Stimulated activated effector memory CD8-positive, alpha-beta T cell treated with anti-CD3 and anti-CD28 coated beads, Interleukin-12 subunit alpha, Interleukin-12 subunit beta, amount 100 ng/mL, for 72 hours (primary cell): ENCODE results near the gene CHEK1.

Source experiments
- ATAC-seq: fragments of 150-1000 bp; cut with Tn5 transposase; 2 replicates; pipeline ENCODE4 v1.10.0; 2021
- DNase-seq, 2 donors: peaks; one replicate each; pipeline ENCODE4 v3.0.0; 2021 to 2022; ENCODE audit warnings: low spot score in 2 of 2
- H3K27ac Mint-ChIP-seq: one replicate; pipeline ENCODE4 v1.8.0; 2022; ENCODE audit warnings: mild to moderate bottlenecking, mixed read lengths
- H3K36me3 Mint-ChIP-seq: one replicate; pipeline ENCODE4 v1.8.0; 2022; ENCODE audit warnings: mild to moderate bottlenecking, mixed read lengths
- H3K4me1 Mint-ChIP-seq: one replicate; pipeline ENCODE4 v1.8.0; 2022; ENCODE audit warnings: mixed read lengths
- H3K4me3 Mint-ChIP-seq: one replicate; pipeline ENCODE4 v1.8.0; 2022; ENCODE audit warnings: mild to moderate bottlenecking, mixed read lengths
- H3K9me3 Mint-ChIP-seq: one replicate; pipeline ENCODE4 v1.8.0; 2022; ENCODE audit warnings: mixed read lengths

The CHEK1 gene

DNA sequence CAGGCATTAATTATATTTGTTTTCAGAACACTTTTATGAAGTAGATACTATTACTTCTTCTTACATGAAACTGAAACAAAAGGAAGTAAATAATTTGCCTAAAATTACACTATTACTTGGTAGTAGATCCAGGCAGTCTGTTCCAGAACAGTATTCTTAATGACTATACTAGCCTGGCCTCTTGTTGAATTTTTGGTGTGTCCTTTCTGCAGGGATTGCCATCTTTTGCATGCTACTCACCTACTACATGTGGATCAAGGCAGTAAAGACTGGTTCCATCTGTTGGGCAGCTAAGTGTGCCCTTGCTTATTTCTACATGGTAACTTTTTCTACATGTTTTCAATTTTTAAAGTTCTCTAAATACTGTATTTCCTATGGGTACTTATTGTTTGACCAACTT lies 19.5 kb upstream of the CHEK1 start:
- peaks cover 100% of the 10 kb centered on the region for H3K36me3 Mint-ChIP-seq
- peak overlapping the region; percentile 43 for H3K27ac Mint-ChIP-seq
- H3K9me3 Mint-ChIP-seq: no peaks in the 10 kb centered on the region
- no peak overlapping the region for H3K4me3 Mint-ChIP-seq
- H3K4me1 Mint-ChIP-seq: no peaks in the 10 kb centered on the region
- DNase-seq: no peak
- no peak for ATAC-seq

DNA sequence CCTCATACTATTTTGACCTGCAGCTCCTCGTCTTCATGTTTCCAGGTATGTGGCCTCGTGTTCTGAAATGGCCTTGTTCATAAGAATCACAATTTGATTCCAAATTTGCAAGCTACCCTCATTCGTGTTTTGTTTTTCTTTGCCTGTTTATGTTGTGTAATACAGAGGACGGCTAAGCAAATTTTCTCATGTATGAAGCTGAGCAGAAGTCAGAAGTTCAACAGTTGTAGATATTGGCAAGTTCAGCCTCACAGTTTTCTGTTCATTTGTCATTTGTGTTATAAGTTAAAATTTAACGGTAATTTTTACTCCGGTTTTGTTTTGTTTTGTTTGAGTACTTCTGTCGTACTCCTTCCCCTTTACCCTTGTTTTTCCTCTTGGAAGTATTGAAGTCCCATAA lies 15.4 kb upstream of the CHEK1 start:
- H3K4me3 Mint-ChIP-seq: no peak overlapping the region
- no peak overlapping the region for H3K27ac Mint-ChIP-seq
- DNase-seq (no peak), ATAC-seq (no peak)
- peaks cover 100% of the 10 kb centered on the region for H3K36me3 Mint-ChIP-seq
- H3K4me1 Mint-ChIP-seq: peaks cover 4% of the 10 kb centered on the region
- H3K9me3 Mint-ChIP-seq: no peaks in the 10 kb centered on the region

DNA sequence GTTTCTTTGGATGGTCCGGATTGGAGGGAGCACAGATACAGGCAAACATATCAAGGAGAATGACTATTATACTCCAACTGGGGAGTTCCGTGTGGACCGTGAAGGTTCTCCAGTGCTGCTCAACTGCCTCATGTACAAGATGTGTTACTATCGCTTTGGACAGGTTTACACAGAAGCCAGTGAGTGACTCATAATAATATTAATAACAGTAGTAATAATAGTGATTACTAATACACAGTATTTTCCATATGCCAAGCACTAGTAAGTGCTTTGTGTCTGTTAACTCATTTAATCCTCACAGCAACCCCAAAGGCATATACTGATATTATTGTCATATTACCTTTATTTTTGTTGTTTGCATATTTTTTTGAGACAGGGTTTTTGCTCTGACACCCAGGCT lies 6.6 kb upstream of the CHEK1 start:
- no peak overlapping the region for H3K27ac Mint-ChIP-seq
- ATAC-seq (no peak), DNase-seq (no peak)
- no peaks in the 10 kb centered on the region for H3K9me3 Mint-ChIP-seq
- peaks cover 97% of the 10 kb centered on the region for H3K36me3 Mint-ChIP-seq
- H3K4me1 Mint-ChIP-seq: no peaks in the 10 kb centered on the region
- H3K4me3 Mint-ChIP-seq: no peak overlapping the region

DNA sequence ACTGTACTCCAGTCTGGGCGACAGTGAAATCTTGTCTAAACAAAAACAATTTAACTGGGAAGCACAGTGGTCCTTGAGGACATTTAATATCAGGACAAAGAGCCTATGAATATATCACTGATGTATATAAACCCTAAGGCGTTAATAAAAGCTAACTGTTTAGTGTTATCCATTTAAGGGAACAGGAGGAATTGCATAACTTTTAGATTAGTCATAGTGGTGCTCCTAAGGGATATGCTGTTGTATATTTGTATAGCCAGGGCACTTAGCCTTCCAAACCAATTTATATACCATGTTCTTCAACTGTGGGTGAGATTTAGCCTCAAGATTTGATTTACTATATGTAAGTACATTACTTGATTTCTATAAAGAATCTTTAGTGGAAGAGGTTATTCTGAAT lies 3.0 kb upstream of the CHEK1 start:
- no peak for ATAC-seq
- Mint-ChIP-seq H3K36me3 (peaks cover 93% of the 10 kb centered on the region), H3K4me3 (no peak overlapping the region), H3K9me3 (no peaks in the 10 kb centered on the region), H3K4me1 (peaks cover 24% of the 10 kb centered on the region), H3K27ac (peak overlapping the region; percentile 54)
- DNase-seq: no peak

DNA sequence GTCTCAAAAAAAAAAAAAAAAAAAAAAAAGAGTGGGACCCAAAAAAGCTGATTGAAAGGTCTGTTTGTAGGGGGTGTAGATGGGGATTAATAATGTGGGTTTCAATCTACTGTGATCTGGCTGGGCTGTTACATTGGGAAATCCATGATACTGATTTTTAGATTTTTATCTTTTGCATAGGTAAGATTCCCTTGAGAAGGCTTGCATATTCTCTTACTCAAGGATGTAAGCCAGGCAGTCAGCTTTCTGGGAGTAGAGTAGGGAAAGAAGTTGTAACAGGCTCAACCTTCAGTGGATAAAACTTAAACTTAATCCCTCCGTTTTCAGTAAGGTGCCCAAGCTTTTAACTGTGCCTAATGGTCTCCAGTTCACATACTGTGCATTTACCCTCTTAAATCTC lies 1.9 kb upstream of the CHEK1 start:
- peaks cover 93% of the 10 kb centered on the region for H3K36me3 Mint-ChIP-seq
- peak overlapping the region; percentile 61 for H3K27ac Mint-ChIP-seq
- no peak overlapping the region for H3K4me3 Mint-ChIP-seq
- no peaks in the 10 kb centered on the region for H3K9me3 Mint-ChIP-seq
- no peak for DNase-seq
- ATAC-seq: no peak
- peaks cover 30% of the 10 kb centered on the region for H3K4me1 Mint-ChIP-seq

DNA sequence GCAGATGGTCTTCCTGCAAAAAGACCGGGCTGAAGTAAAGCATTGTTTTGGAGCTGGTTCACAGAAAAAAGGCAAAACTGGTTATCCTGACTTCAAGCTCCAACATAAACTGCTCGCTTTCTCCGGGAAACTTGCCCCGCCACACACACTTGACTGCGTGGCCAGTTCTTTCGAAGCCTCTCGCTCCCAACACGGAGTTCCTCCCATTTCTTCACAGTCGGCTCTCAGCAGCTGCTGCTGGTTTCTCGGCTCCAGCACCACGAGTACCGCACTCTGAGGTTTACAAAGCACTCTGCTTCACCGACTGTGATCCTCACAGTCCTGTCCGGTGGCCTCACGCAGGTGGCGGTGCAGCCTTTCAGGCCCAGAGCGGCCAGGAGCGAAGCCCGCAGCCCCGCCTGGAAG lies 264 bp downstream of the CHEK1 start:
- H3K4me3 Mint-ChIP-seq: peak overlapping the region; percentile 98
- peaks cover 30% of the 10 kb centered on the region for H3K4me1 Mint-ChIP-seq
- ATAC-seq (no peak), DNase-seq (no peak)
- H3K36me3 Mint-ChIP-seq: peaks cover 93% of the 10 kb centered on the region
- no peaks in the 10 kb centered on the region for H3K9me3 Mint-ChIP-seq
- H3K27ac Mint-ChIP-seq: peak overlapping the region; percentile 99

DNA sequence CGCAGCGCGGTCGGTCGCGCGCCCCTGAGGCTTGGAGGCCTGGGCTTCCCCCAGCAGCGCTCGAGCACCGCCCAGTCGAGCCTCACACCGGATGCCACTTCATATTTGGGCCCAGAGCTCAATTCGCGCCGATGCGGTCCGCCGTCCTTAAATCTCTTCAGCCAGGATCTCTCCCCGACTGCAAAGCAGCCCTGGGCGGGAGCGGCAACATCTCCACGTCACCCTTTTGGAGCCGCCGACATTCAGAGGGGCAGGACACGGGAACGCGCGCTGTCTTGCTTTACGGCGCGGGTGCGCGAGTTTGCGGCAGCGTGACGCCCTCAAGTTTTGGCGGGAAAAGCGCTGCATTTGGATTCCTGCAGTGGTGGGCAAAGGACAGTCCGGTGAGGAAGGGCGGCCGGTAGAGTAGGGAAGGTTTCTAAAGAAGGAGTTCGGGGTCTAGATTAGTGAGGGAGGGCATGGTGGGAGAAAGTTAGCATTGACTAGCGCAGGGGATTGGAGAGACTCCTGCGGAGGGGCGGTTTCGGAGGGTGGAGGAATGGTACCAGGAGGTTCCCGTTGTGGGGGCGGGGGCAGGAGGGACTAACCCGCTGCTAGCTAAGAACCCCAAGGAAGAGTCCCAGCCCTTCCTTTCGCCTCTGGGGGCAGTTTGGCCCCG lies 796 bp downstream of the CHEK1 start:
- Mint-ChIP-seq H3K36me3 (peaks cover 93% of the 10 kb centered on the region), H3K9me3 (no peaks in the 10 kb centered on the region), H3K4me3 (peak overlapping the region; percentile 98), H3K27ac (peak overlapping the region; percentile 99), H3K4me1 (peaks cover 30% of the 10 kb centered on the region)
- ATAC-seq (peak; percentile 95), DNase-seq (peak; percentile 83 to 95)

DNA sequence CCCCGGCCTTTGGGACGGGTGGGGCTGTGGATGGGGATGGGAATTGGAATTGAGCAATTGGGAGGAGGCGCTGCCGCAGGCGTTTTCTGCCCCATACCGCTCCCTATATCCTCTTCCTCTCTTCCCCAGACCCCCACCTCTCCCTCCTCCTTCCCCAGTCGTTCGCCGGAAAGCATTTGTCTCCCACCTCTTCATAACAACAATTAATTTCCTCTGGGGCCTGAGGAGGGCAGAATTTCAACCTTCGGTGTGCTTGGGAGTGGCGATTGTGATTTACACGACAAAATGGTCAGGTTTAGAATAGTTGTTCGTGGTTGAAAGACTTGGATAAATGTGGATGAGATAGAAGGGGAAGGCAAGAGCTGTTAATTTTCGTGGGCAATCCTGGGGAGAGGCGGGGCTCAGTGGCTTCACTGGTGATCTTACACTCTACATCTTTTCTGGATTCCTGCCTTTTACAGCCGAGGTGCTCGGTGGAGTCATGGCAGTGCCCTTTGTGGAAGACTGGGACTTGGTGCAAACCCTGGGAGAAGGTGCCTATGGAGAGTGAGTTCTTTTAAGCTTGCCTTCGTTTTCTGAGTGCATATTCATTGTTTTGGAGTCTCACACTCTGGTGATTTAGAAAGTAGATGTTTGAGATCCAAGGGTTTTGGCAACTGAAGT lies 1.5 kb downstream of the CHEK1 start:
- no peak for DNase-seq
- H3K9me3 Mint-ChIP-seq: no peaks in the 10 kb centered on the region

DNA sequence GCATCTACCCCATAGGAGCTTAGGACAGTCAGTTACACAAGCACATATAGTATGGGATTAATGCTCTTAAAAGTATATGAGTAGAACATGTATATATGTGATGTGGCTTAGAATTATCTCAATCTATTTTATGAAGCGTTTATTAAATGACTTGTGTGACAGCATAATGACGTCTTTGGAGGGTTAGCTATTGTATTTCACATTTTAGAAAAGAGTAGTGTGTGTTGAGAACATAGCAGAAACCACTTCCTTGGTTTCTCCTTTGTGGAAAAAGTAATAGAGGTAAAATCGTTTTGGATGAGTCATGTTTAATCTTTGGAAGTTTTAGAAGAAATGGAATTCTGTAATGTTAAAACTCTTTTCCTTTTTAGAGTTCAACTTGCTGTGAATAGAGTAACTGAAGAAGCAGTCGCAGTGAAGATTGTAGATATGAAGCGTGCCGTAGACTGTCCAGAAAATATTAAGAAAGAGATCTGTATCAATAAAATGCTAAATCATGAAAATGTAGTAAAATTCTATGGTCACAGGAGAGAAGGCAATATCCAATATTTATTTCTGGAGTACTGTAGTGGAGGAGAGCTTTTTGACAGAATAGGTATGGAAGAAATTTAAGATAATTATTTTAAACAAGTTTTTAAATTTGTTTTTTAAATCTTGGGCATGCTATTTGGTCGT lies 2.4 kb downstream of the CHEK1 start:
- Mint-ChIP-seq H3K4me3 (peak overlapping the region; percentile 98), H3K36me3 (peaks cover 95% of the 10 kb centered on the region), H3K27ac (peak overlapping the region; percentile 99), H3K4me1 (peaks cover 30% of the 10 kb centered on the region), H3K9me3 (no peaks in the 10 kb centered on the region)
- DNase-seq (no peak), ATAC-seq (no peak)

More for the DNA sequence above, 1.5 kb downstream of the CHEK1 start:
- H3K4me3 Mint-ChIP-seq: peak overlapping the region; percentile 98
- peaks cover 30% of the 10 kb centered on the region for H3K4me1 Mint-ChIP-seq
- peaks cover 93% of the 10 kb centered on the region for H3K36me3 Mint-ChIP-seq
- peak; percentile 39 for ATAC-seq
- H3K27ac Mint-ChIP-seq: peak overlapping the region; percentile 99

DNA sequence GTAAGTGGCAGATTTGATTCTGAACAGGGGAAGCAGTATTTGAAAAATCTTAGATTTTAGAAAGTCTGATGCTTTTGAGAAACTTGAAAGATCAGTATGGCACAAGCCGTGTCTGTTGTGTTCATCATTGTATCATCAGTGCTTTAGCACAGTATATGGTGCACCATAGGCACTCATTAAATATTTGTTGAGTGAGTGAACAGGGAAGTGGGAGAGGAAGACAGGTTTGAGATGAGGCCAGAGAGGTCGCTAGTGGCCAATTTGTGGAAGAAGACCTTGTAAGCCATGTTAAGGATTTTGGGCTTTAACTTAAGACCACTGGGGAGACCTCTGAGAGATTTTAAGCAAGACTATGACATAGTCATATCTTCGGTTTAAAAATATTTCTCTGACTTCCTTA lies 12.9 kb downstream of the CHEK1 start:
- Mint-ChIP-seq H3K27ac (no peak overlapping the region), H3K4me3 (no peak overlapping the region), H3K36me3 (peaks cover 96% of the 10 kb centered on the region), H3K4me1 (no peaks in the 10 kb centered on the region), H3K9me3 (no peaks in the 10 kb centered on the region)
- ATAC-seq (no peak), DNase-seq (no peak)

DNA sequence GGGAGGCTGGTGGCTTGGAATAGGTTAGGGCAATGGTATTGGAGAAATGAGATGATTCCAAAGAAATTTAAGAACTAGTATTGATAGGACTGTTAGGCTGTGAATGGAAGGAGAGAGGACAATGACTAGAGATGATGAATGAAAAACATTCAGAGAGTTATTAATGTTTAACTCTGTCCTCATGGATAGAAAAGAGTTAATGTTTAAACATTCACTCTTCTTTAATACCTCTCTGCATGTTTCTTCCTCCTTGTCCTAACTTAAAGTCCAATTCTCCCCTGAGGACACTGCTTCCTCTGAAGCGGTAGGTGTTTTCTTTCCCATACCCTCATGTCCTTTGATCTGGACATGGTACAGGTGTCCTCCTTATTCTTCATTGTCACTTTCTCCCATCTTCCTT lies 13.4 kb downstream of the CHEK1 start:
- no peaks in the 10 kb centered on the region for H3K9me3 Mint-ChIP-seq
- H3K4me3 Mint-ChIP-seq: no peak overlapping the region
- DNase-seq (no peak), ATAC-seq (no peak)
- peaks cover 96% of the 10 kb centered on the region for H3K36me3 Mint-ChIP-seq
- no peak overlapping the region for H3K27ac Mint-ChIP-seq
- no peaks in the 10 kb centered on the region for H3K4me1 Mint-ChIP-seq

DNA sequence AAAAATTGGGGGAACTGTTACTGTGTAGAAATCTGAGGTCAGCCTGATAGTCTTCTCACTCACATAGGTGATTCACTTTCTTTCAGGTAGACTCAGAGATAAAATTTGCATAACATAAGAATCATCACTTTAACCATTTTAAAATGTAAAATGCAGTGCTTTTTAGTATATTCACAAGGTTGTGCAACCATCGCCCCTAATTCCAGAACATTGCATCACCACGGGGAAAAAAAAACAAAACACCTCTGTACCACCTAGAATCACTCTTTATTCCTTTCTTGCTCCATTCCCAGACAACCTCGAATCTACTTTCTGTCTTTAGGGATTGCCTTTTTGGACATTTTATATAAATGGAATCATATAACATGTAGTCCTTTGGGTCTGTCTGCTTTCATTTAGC lies 20.9 kb downstream of the CHEK1 start:
- ATAC-seq (no peak), DNase-seq (no peak)
- H3K4me3 Mint-ChIP-seq: no peak overlapping the region
- peaks cover 100% of the 10 kb centered on the region for H3K36me3 Mint-ChIP-seq
- no peak overlapping the region for H3K27ac Mint-ChIP-seq
- H3K4me1 Mint-ChIP-seq: peaks cover 7% of the 10 kb centered on the region
- H3K9me3 Mint-ChIP-seq: no peaks in the 10 kb centered on the region

DNA sequence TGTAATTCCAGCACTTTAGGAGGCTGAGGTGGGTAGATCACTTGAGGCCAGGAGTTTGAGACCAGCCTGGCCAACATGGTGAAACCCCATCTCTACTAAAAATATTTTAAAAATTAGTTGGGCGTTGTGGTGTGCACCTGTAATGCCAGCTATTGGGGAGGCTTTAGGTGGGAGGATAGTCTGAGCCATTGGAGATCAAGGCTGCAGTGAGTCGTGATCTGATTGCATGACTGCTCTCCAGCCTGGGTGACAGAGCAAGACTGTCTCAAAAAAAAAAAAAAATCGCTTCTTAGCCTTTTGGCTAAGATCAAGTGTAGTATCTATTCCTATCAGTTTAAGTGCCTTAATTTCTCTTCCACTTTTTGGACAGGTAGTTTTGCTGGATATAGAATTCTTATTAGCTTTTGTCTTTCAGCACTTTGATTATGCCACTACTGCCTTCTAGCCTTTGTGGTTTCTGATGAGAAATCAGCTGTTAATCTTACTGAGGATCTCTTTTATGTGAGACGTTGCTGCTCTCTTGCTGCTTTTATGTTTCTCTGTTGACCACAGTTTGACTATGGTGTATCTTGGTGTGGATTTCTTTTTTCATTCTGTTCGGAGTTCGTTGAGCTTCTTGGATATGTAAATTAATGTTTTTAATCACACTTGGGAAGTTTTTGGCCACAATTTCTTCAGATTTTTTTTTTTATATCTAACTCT lies 24.7 kb downstream of the CHEK1 start:
- H3K4me1 Mint-ChIP-seq: peaks cover 7% of the 10 kb centered on the region
- ATAC-seq (no peak), DNase-seq (no peak)
- H3K9me3 Mint-ChIP-seq: no peaks in the 10 kb centered on the region
- no peak overlapping the region for H3K27ac Mint-ChIP-seq
- peaks cover 92% of the 10 kb centered on the region for H3K36me3 Mint-ChIP-seq
- H3K4me3 Mint-ChIP-seq: no peak overlapping the region

DNA sequence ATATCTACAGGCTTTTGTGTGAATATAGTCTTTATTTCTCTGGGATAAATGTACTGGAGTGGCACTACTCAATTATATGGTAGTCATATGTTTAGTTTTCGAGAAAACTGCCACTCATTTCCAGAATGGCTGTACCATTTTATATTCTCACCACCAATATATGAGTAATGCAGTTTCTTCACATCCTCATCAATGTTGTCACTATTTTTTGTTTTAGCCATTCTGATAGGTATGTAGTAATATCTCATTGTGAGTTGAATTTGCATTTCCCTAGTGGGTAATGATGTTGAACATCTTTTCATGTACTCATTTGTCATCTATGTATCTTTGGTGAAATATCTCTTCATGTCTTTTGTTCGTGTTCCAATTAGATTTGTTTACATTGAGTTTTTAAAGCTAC lies 37.7 kb downstream of the CHEK1 start:
- Mint-ChIP-seq H3K4me3 (no peak overlapping the region), H3K27ac (no peak overlapping the region), H3K9me3 (peaks cover 3% of the 10 kb centered on the region), H3K4me1 (no peaks in the 10 kb centered on the region), H3K36me3 (peaks cover 92% of the 10 kb centered on the region)
- DNase-seq (no peak), ATAC-seq (peak; percentile 86)

DNA sequence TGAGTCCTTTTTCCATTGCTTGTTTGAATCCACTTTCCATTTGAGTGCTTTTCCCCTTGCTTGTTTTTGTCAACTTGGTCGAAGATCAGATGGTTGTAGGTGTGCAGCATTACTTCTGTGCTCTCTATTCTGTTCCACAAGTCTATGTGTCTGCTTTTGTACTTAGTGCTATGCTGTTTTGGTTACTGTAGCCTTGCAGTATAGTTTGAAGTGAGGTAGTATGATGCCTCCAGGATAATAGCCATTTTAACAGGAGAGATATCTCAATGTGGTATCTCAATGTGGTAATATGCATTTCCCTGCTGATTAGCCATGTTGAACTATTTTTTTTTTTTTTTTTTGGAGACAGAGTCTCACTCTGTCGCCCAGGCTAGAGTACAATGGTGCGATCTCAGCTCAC lies 38.9 kb downstream of the CHEK1 start:
- peaks cover 86% of the 10 kb centered on the region for H3K36me3 Mint-ChIP-seq
- DNase-seq (no peak), ATAC-seq (no peak)
- no peaks in the 10 kb centered on the region for H3K4me1 Mint-ChIP-seq
- peaks cover 3% of the 10 kb centered on the region for H3K9me3 Mint-ChIP-seq
- no peak overlapping the region for H3K4me3 Mint-ChIP-seq
- H3K27ac Mint-ChIP-seq: no peak overlapping the region
